ENCODE measurements around the gene AMMECR1.

Gene AMMECR1

DNA sequence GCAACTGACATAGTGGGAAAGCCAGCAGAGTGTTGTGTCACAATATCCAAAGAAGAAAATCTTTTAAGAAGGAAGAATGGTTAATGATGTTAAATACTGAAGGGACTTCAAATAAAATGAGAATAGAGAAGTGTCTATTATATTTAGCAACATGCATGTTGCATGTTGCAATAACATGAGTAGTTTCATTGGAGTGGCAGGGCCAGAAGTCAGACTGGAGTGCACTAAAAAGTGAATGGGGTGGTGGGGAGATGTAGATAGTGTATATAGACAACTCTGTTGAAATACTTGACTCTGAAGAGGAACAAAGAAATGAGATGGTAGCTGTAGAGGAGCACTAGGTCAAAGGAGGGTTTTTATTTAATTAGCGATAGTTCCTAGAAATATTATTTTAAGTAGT, 9.5 kb upstream of the AMMECR1 start:
- no peaks in the 10 kb centered on the region for H3K4me1 ChIP-seq (ENCODE audit: control insufficient read depth in 2 of 2, insufficient read depth in 2 of 2, low read length in 2 of 2)
- H3K9ac ChIP-seq (ENCODE audit: low read depth in 1 of 2, low read length in 2 of 2) = no peak overlapping the region
- no peaks in the 10 kb centered on the region for H3K36me3 ChIP-seq (ENCODE audit: control insufficient read depth in 2 of 2, insufficient read depth in 2 of 2, low read length in 2 of 2)
- H3K27me3 ChIP-seq (ENCODE audit: control insufficient read depth in 2 of 2, insufficient read depth in 2 of 2, low read length in 2 of 2) = no peaks in the 10 kb centered on the region
- H3K4me3 ChIP-seq (ENCODE audit: low read length in 2 of 2) = no peak overlapping the region
- no peak overlapping the region for H3K27ac ChIP-seq (ENCODE audit: low read depth in 2 of 2, low read length in 2 of 2)
- H3K9me3 ChIP-seq (ENCODE audit: control insufficient read depth in 2 of 2, low read length in 2 of 2) = no peaks in the 10 kb centered on the region

GRCh38 chrX:110326712-110327111, 8.8 kb upstream of the AMMECR1 start:
- no peak overlapping the region for H3K9ac ChIP-seq (ENCODE audit: low read depth in 1 of 2, low read length in 2 of 2)
- no peak overlapping the region for H3K27ac ChIP-seq (ENCODE audit: low read depth in 2 of 2, low read length in 2 of 2)
- H3K36me3 ChIP-seq (ENCODE audit: control insufficient read depth in 2 of 2, insufficient read depth in 2 of 2, low read length in 2 of 2) = no peaks in the 10 kb centered on the region
- H3K4me3 ChIP-seq (ENCODE audit: low read length in 2 of 2) = no peak overlapping the region
- no peaks in the 10 kb centered on the region for H3K4me1 ChIP-seq (ENCODE audit: control insufficient read depth in 2 of 2, insufficient read depth in 2 of 2, low read length in 2 of 2)
- H3K27me3 ChIP-seq (ENCODE audit: control insufficient read depth in 2 of 2, insufficient read depth in 2 of 2, low read length in 2 of 2) = no peaks in the 10 kb centered on the region
- H3K9me3 ChIP-seq (ENCODE audit: control insufficient read depth in 2 of 2, low read length in 2 of 2) = no peaks in the 10 kb centered on the region

DNA sequence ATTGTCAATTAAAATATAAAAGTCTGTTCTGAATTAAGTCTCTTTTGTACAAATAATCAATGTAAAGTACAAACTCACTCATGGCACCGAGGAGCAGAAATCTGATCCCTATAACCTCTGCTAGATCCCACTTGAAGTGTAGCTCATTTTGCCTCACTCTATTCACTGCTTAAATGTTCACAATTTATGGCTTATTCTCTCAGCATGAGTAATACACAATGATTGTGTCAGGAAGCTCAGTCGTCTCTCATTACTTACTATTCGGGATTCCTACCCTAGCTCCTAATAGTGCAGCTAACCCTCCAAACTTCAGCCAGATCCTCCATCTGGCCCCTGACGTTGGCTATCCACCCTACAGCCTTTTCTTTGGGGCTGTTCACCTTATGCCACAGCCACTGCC, 4.7 kb upstream of the AMMECR1 start:
- H3K27ac ChIP-seq (ENCODE audit: low read depth in 2 of 2, low read length in 2 of 2) = no peak overlapping the region
- no peaks in the 10 kb centered on the region for H3K36me3 ChIP-seq (ENCODE audit: control insufficient read depth in 2 of 2, insufficient read depth in 2 of 2, low read length in 2 of 2)
- H3K9me3 ChIP-seq (ENCODE audit: control insufficient read depth in 2 of 2, low read length in 2 of 2) = no peaks in the 10 kb centered on the region
- H3K4me1 ChIP-seq (ENCODE audit: control insufficient read depth in 2 of 2, insufficient read depth in 2 of 2, low read length in 2 of 2) = no peaks in the 10 kb centered on the region
- H3K27me3 ChIP-seq (ENCODE audit: control insufficient read depth in 2 of 2, insufficient read depth in 2 of 2, low read length in 2 of 2) = no peaks in the 10 kb centered on the region
- no peak overlapping the region for H3K4me3 ChIP-seq (ENCODE audit: low read length in 2 of 2)
- no peak overlapping the region for H3K9ac ChIP-seq (ENCODE audit: low read depth in 1 of 2, low read length in 2 of 2)

DNA sequence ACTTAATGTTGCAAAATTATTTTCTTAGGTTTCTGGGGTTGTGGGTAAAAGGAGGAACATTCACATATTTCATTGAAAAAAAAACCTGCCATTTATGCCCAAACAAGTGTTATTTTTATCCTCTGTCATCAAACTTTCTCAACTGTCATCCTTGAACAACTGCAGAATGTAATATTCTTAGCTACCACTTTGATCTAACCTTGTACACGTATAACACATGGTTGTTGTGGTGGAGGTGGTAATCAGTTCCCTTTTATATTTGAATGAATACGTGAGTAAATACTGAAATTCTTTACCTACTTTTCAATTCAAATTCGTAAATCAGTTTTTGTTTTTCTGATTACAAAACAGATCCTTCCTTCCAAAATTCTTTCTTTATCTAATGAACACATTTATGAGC, 3.8 kb upstream of the AMMECR1 start:
- no peak overlapping the region for H3K4me3 ChIP-seq (ENCODE audit: low read length in 2 of 2)
- H3K27me3 ChIP-seq (ENCODE audit: control insufficient read depth in 2 of 2, insufficient read depth in 2 of 2, low read length in 2 of 2) = no peaks in the 10 kb centered on the region
- H3K27ac ChIP-seq (ENCODE audit: low read depth in 2 of 2, low read length in 2 of 2) = no peak overlapping the region
- no peaks in the 10 kb centered on the region for H3K36me3 ChIP-seq (ENCODE audit: control insufficient read depth in 2 of 2, insufficient read depth in 2 of 2, low read length in 2 of 2)
- no peak overlapping the region for H3K9ac ChIP-seq (ENCODE audit: low read depth in 1 of 2, low read length in 2 of 2)
- no peaks in the 10 kb centered on the region for H3K9me3 ChIP-seq (ENCODE audit: control insufficient read depth in 2 of 2, low read length in 2 of 2)
- H3K4me1 ChIP-seq (ENCODE audit: control insufficient read depth in 2 of 2, insufficient read depth in 2 of 2, low read length in 2 of 2) = no peaks in the 10 kb centered on the region

DNA sequence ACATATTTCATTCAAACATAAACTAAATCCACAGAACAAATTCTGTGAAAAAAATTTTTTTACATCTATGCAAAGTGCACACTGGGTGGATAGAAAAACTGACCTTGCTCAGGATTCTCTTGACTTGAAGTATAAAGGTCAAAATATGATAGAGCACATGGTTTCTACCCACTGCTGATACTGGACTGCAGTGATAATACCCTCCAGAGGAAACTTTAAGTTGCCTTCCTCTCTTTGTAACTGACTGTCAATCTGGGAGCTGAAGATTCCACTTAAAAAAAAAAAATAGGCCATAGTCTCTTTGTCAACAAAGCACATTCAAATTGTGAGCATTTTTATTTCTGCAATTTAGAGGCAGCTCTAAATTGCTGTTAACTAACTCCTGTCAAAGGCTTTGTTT, 3.2 kb upstream of the AMMECR1 start:
- no peaks in the 10 kb centered on the region for H3K36me3 ChIP-seq (ENCODE audit: control insufficient read depth in 2 of 2, insufficient read depth in 2 of 2, low read length in 2 of 2)
- H3K4me1 ChIP-seq (ENCODE audit: control insufficient read depth in 2 of 2, insufficient read depth in 2 of 2, low read length in 2 of 2) = no peaks in the 10 kb centered on the region
- no peak overlapping the region for H3K9ac ChIP-seq (ENCODE audit: low read depth in 1 of 2, low read length in 2 of 2)
- H3K27me3 ChIP-seq (ENCODE audit: control insufficient read depth in 2 of 2, insufficient read depth in 2 of 2, low read length in 2 of 2) = no peaks in the 10 kb centered on the region
- H3K4me3 ChIP-seq (ENCODE audit: low read length in 2 of 2) = no peak overlapping the region
- no peak overlapping the region for H3K27ac ChIP-seq (ENCODE audit: low read depth in 2 of 2, low read length in 2 of 2)
- H3K9me3 ChIP-seq (ENCODE audit: control insufficient read depth in 2 of 2, low read length in 2 of 2) = no peaks in the 10 kb centered on the region

DNA sequence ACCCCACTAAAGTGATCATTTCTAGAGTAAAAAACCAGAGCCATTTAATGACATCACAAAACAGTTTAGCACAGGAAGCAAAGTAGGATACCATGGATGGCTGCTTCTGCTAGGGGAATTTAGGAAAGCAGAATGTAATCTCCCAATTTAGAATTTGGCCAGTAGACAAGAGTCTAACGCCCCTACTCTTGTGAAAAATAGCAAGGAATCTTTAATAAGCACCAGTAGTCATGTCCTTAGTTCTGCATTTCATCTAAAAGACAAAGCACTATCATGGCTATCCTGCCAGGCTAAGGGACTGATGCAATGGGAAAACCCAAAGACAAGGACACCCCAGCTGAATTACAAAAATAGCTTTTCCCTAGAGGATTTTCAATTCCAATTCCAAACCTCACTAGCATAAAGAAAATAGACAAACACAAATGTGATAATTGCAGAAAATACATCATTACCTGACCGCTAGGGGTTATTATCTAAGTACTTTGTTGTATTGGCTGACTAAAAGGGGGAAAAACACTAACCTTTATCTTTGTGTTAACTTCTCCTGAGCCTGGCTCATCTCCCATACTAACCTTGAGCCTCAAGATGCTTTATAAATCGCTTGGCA, 2.6 kb upstream of the AMMECR1 start:
- peaks cover 0 to 3% of the 10 kb centered on the region in 2 donors for H3K4me1 ChIP-seq (ENCODE audit: control insufficient read depth in 2 of 2, insufficient read depth in 2 of 2, low read length in 2 of 2)
- no peaks in the 10 kb centered on the region for H3K36me3 ChIP-seq (ENCODE audit: control insufficient read depth in 2 of 2, insufficient read depth in 2 of 2, low read length in 2 of 2)
- no peaks in the 10 kb centered on the region for H3K27me3 ChIP-seq (ENCODE audit: control insufficient read depth in 2 of 2, insufficient read depth in 2 of 2, low read length in 2 of 2)
- H3K9me3 ChIP-seq (ENCODE audit: control insufficient read depth in 2 of 2, low read length in 2 of 2) = no peaks in the 10 kb centered on the region
- no peak overlapping the region for H3K9ac ChIP-seq (ENCODE audit: low read depth in 1 of 2, low read length in 2 of 2)
- no peak overlapping the region for H3K27ac ChIP-seq (ENCODE audit: low read depth in 2 of 2, low read length in 2 of 2)
- no peak overlapping the region for H3K4me3 ChIP-seq (ENCODE audit: low read length in 2 of 2)

DNA sequence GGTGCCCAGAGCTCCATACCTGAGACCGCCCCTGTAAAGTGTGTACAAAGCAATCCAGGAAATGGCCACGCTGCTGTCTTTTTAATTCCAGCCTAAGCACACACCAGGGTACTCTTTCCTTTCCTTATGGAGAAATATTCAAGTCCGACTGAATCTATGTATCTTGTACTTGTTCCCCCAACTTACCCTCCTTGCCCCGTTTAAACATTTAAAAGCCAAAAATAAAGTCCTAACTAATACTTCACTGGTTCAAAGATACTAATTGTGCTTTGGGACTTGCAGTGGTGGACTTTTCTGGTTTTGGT, 731 bp upstream of the AMMECR1 start:
- no peaks in the 10 kb centered on the region for H3K9me3 ChIP-seq (ENCODE audit: control insufficient read depth in 2 of 2, low read length in 2 of 2)
- H3K36me3 ChIP-seq (ENCODE audit: control insufficient read depth in 2 of 2, insufficient read depth in 2 of 2, low read length in 2 of 2) = no peaks in the 10 kb centered on the region
- peak overlapping the region; percentile 81 to 85 for H3K27ac ChIP-seq (ENCODE audit: low read depth in 2 of 2, low read length in 2 of 2)
- H3K9ac ChIP-seq (ENCODE audit: low read depth in 1 of 2, low read length in 2 of 2) = peak overlapping the region; percentile 72 to 80
- peaks cover 0 to 3% of the 10 kb centered on the region in 2 donors for H3K4me1 ChIP-seq (ENCODE audit: control insufficient read depth in 2 of 2, insufficient read depth in 2 of 2, low read length in 2 of 2)
- peak overlapping the region; percentile 80 for H3K4me3 ChIP-seq (ENCODE audit: low read length in 2 of 2)
- no peaks in the 10 kb centered on the region for H3K27me3 ChIP-seq (ENCODE audit: control insufficient read depth in 2 of 2, insufficient read depth in 2 of 2, low read length in 2 of 2)

DNA sequence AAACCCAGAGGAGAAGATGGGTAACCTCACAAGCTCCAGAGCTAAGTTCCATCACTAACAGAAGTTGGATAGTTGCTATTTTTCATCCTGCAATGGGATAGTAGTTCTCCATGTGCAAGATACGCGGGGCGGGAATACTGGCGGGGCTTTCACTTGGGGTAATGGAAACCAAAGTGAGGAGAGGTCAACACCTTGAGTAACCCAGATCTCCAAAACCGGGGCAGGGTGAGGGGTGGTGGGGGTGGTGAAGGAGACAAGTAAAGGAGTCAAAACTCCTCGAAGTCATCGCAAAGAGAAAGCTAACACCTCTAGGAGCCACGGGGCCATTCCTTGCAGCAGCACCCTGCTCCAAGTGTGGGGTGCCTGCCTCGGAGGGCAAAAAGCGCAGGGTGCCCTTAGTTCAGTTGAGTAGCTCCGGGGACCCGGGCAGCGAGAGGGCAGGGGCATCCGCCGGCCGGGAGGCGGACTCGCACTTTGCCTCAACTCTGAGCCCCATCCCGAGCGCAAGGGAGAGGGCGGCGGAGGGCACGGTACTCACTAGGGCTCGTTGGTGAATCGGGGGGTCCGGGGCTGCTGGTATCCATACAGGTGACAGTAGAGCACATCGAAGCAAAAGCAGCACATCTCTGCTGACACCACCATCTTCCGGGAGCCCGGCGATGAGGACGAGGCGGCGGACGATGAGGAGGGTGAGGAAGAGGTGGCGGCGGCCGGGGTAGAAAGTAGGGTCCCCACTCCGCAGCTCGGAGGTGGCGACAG, 645 bp downstream of the AMMECR1 start:
- H3K9ac ChIP-seq (ENCODE audit: low read depth in 1 of 2, low read length in 2 of 2) = peak overlapping the region; percentile 66 to 75

DNA sequence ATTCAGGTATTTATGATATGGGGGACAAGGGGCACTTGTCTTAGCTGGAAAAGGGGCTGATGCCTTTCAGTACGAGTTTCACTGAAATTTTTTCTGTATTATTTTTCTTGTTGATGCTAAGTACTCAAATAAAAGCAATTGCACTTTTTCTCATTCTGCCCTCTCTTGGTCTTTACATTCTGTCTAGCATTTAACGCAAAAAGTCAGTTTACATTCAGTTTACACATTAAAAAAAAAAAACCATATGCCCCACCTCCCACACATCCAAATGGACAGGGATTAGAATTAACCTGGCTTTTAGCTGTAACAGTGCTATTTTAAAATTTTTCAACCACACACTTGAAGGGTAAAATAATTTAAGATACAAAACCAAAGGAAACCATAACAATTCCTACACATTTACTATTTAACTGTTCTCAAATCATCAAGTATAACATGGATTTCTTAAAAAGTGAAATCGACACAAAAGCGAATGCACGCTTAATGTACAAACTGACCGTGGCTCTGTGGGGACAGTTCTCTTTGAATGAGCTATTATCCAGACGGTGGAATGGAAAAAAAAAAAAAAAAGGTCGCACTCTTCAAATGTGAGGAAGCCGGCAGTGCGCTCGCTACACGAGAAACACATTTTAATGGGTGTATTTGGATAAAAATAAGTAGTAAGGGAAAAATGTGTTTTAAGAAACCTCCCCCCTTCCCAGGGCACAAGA, 1.4 kb downstream of the AMMECR1 start:
- Histone ChIP-seq H3K27ac (ENCODE audit: low read depth in 2 of 2, low read length in 2 of 2) (no peak overlapping the region), H3K36me3 (ENCODE audit: control insufficient read depth in 2 of 2, insufficient read depth in 2 of 2, low read length in 2 of 2) (no peaks in the 10 kb centered on the region), H3K9me3 (ENCODE audit: control insufficient read depth in 2 of 2, low read length in 2 of 2) (no peaks in the 10 kb centered on the region), H3K4me1 (ENCODE audit: control insufficient read depth in 2 of 2, insufficient read depth in 2 of 2, low read length in 2 of 2) (peaks cover 0 to 3% of the 10 kb centered on the region in 2 donors), H3K27me3 (ENCODE audit: control insufficient read depth in 2 of 2, insufficient read depth in 2 of 2, low read length in 2 of 2) (no peaks in the 10 kb centered on the region), H3K9ac (ENCODE audit: low read depth in 1 of 2, low read length in 2 of 2) (peak overlapping the region in 1 of 2 donors; percentile 75), H3K4me3 (ENCODE audit: low read length in 2 of 2) (peak overlapping the region; percentile 75 to 82)

More for the DNA sequence above, 645 bp downstream of the AMMECR1 start:
- Histone ChIP-seq H3K27ac (ENCODE audit: low read depth in 2 of 2, low read length in 2 of 2) (peak overlapping the region; percentile 72 to 73), H3K9me3 (ENCODE audit: control insufficient read depth in 2 of 2, low read length in 2 of 2) (no peaks in the 10 kb centered on the region), H3K27me3 (ENCODE audit: control insufficient read depth in 2 of 2, insufficient read depth in 2 of 2, low read length in 2 of 2) (no peaks in the 10 kb centered on the region), H3K4me3 (ENCODE audit: low read length in 2 of 2) (peak overlapping the region; percentile 75 to 82), H3K36me3 (ENCODE audit: control insufficient read depth in 2 of 2, insufficient read depth in 2 of 2, low read length in 2 of 2) (no peaks in the 10 kb centered on the region), H3K4me1 (ENCODE audit: control insufficient read depth in 2 of 2, insufficient read depth in 2 of 2, low read length in 2 of 2) (peaks cover 0 to 3% of the 10 kb centered on the region in 2 donors)

DNA sequence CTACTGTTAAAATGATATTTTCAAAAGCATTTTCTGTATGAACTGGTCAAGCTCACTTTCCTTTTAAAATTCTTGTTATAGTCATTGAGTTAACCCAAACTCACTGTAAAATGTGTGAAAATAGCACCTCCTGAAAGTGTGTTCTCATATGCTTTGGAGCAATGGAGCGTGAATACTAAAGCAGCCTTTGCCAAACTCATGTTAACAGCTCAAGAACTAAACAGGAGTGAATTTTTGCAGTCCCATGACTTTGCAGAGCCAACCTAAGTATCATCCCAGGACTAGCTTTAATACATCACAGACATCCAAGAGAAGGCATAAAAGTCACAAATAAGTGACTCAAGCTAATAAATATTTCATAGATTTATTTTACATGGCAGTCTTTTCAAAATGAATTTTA, 2.3 kb downstream of the AMMECR1 start:
- Histone ChIP-seq H3K27ac (ENCODE audit: low read depth in 2 of 2, low read length in 2 of 2) (no peak overlapping the region), H3K36me3 (ENCODE audit: control insufficient read depth in 2 of 2, insufficient read depth in 2 of 2, low read length in 2 of 2) (no peaks in the 10 kb centered on the region), H3K4me3 (ENCODE audit: low read length in 2 of 2) (no peak overlapping the region), H3K27me3 (ENCODE audit: control insufficient read depth in 2 of 2, insufficient read depth in 2 of 2, low read length in 2 of 2) (no peaks in the 10 kb centered on the region), H3K9me3 (ENCODE audit: control insufficient read depth in 2 of 2, low read length in 2 of 2) (no peaks in the 10 kb centered on the region), H3K9ac (ENCODE audit: low read depth in 1 of 2, low read length in 2 of 2) (no peak overlapping the region), H3K4me1 (ENCODE audit: control insufficient read depth in 2 of 2, insufficient read depth in 2 of 2, low read length in 2 of 2) (peaks cover 0 to 3% of the 10 kb centered on the region in 2 donors)

Measured in mucosa of rectum (tissue), 2 donors.